GM21825 (cell line): ENCODE measurements around the gene ELOB.
"Not testable (repeated sequence)": the region's sequence is repeated elsewhere in the genome, so short reads cannot be mapped to it uniquely, and the experiment has no call there.

Experiments used
- ATAC-seq: cut with Tn5 transposase; IDR thresholded peaks from one replicate; pipeline ENCODE4 v1.9.1; 2021; ENCODE audit warnings: mild to moderate bottlenecking, moderate library complexity; ENCODE audit not compliant: unreplicated experiment

The ELOB gene

DNA sequence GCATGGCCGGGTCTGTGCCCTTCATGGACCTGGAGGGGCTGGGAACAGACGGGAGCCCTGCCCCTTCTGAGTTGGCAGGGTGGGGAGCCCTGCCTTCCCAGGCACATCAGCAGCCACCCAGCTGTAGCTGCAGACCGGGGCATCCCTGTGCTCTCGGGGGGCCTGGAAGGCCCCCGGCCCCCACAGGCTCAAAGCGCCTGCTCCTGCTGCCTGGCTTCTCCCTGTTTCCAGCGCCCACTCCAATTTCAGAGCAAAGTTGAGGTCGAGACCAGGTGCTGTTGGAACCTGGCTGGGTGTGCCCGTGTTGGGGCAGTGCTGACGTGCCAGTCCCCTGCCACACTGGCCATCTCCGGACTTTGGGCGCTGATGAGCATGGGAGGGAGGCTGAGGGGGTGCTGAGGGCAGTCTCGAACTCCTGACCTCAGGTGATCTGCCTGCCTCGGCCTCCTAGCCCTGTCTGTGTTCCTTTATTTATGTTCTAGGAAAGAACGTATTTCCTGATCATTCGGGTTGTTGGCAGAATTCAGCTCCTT lies 52.2 kb downstream of the ELOB start:
- no peak for ATAC-seq

DNA sequence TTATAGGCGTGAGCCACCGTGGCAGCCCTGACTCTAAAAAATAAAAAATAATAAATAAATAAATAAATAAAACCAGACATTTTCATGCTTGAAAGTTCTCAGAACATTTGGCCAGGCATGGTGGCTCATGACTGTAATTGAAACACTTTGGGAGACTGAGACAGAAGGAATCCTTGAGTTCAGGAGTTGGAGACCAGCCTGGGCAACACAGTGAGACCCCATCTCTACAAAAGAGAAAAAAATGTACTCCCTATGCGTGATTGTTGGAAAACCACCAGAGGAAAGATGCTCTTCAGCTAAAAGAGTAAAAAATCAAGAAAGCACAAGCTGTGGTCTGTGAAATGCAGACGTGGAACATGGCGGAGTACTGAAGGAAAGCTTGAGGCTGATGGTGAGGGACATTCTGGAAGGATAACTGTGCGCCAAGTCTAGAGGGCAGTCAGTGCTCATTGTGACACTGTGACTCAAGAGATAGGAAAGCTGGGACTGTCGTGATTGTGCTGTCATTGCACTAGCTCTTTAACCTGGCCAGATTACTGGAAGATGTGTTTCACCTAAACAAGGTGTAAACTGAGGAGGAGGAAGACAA lies 52.9 kb downstream of the ELOB start:
- ATAC-seq: no peak

DNA sequence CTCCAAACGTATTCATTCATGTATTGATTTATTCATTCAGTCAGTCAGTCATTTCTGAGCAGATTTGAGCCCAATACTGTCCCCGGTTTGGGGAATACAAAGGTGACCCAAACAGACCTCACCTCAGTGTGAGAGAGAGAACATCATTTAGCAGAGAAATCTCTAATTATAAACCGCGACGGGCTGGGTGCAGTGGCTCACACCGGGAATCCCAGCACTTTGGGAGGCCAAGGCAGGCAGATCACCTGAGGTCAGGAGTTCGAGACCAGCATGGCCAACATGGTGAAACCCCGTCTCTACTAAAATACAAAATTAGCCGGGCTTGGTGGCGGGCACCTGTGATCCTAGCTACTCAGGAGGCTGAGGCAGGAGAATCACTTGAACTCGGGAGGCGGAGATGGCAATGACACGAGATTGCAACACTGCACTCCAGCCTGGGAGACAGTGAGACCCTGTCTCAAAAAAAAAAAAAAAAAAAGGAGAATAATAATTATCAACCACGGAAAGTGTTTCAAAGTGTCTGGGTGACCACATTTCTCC lies 55.4 kb downstream of the ELOB start:
- not testable (repeated sequence) for ATAC-seq
